AG09309 (cell line): Measurements from ENCODE around the gene LYRM9.
"Not testable (repeated sequence)": the region's sequence is repeated elsewhere in the genome, so short reads cannot be mapped to it uniquely, and the experiment has no call there.

Experiments used
- DNase-seq: peaks from one replicate; pipeline ENCODE4 v3.0.0-alpha.2; 2010; ENCODE audit warnings: low read depth
- H3K4me3 ChIP-seq: 2 replicates; pipeline ENCODE4 v1.5.1; 2011; ENCODE audit warnings: mild to moderate bottlenecking, low read depth, low read length, moderate library complexity; ENCODE audit not compliant: control insufficient read depth
- CTCF ChIP-seq: IDR thresholded peaks from 2 replicates; pipeline ENCODE4 v1.5.1; 2011; ENCODE audit warnings: mild to moderate bottlenecking, low read depth, low read length, inconsistent platforms; ENCODE audit not compliant: insufficient read depth, control insufficient read depth; ENCODE audit errors: missing control alignments

LYRM9 gene

GRCh38 chr17:27855454-27855853, 37.7 kb downstream of the LYRM9 start:
- no peak for DNase-seq
- TF ChIP-seq CTCF, result no peak
- no peak overlapping the region for H3K4me3 ChIP-seq

DNA sequence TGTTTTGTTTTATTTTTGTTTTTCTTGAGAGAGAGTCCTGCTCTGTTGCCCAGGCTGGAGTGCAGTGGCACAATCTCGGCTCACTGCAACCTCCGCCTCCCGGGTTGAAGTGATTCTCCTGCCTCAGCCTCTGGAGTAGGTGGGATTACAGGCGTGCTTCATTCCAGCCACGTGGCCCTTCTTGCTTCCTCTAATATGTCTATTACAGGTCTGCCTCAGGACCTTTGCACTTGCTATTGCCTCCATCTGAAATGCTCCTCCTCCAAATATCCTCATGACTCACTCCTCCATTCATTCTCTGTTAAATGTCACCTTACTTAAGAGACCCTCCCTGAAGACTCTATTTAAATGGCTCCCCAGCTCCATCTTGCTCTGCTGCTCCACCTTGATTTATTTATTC, 39.0 kb downstream of the LYRM9 start:
- TF ChIP-seq CTCF, result no peak
- DNase-seq, result no peak
- no peak overlapping the region for H3K4me3 ChIP-seq

DNA sequence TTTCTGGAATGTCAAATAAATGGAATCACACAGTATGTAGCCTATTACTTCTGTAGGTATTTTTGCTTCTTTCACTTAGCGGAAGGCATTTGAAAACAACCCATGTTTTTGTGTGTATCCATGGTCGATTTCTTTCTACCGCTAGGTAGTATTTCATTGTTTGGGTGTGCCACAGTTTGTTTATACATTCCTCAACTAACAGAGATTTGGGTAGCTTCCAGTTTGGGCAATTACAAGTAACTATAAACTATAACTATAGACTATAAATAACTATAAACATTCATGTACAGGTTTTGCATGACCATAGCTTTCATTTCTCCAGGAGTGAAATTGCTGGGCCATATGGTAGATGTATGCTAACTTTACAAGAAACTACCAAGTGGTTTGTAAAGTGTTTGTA, 40.1 kb downstream of the LYRM9 start:
- DNase-seq, result no peak
- TF ChIP-seq CTCF, result no peak
- H3K4me3 ChIP-seq, result no peak overlapping the region

DNA sequence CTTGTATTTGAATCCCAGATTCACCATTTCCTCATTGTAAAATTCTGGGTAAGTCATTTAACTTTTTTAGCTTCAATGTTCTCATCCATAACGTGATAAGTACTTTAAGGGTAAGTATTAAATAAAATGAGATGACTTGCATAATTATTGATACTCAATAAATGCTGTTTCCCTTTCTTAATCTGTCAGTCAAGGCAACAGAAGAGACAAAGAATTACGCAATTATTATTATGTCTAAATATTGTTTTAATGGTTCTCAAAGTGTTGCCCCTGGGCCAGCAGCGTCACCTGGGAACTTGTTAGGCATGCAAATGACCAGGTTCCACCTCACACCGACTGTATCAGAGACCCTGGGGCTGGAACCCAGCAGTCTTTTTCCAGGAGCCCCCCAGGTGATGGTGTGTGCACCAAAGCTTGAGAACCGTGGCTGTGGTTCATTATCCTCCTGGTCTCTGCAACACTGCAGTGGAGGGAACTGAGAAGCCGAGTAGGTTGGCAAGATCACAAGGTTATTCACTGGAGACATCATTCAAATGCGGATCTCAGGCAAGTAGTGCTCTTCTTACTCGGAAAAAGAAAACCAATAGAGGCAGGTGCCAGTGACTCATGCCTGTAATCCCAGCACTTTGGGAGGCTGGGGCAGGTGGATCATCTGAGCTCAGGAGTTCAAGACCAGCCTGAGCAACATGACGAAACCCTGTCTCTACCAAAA, 43.5 kb downstream of the LYRM9 start:
- H3K4me3 ChIP-seq, result no peak overlapping the region
- TF ChIP-seq CTCF, result no peak
- DNase-seq, result no peak

- DNase-seq, result no peak
- no peak overlapping the region for H3K4me3 ChIP-seq
- TF ChIP-seq CTCF, result no peak
Observed at GRCh38 chr17:27848931-27849330, 44.2 kb downstream of the LYRM9 start.

GRCh38 chr17:27846808-27847307, 46.3 kb downstream of the LYRM9 start:
- H3K4me3 ChIP-seq, result not testable (repeated sequence)

GRCh38 chr17:27846042-27846655, 47.0 kb downstream of the LYRM9 start:
- DNase-seq, result no peak
- H3K4me3 ChIP-seq, result no peak overlapping the region
- no peak for TF ChIP-seq CTCF

More at GRCh38 chr17:27846808-27847307, 46.3 kb downstream of the LYRM9 start:
- not testable (repeated sequence) for DNase-seq
